GM23248 (cell line): ENCODE measurements around the gene FITM1.

ENCODE experiments used
- EZH2 ChIP-seq: fragments of 200-600 bp; sonication (generic); IDR thresholded peaks from 2 replicates; pipeline ENCODE4 v1.6.1; 2018; ENCODE audit warnings: antibody characterized with exemption, mild to moderate bottlenecking; ENCODE audit not compliant: insufficient read depth, poor library complexity, severe bottlenecking
- EZH2phosphoT487 ChIP-seq: fragments of 200-600 bp; sonication (generic); IDR thresholded peaks from 2 replicates; pipeline ENCODE4 v1.6.1; 2018; ENCODE audit warnings: antibody characterized with exemption, moderate library complexity, mild to moderate bottlenecking, low read depth; ENCODE audit not compliant: insufficient read depth

DNA sequence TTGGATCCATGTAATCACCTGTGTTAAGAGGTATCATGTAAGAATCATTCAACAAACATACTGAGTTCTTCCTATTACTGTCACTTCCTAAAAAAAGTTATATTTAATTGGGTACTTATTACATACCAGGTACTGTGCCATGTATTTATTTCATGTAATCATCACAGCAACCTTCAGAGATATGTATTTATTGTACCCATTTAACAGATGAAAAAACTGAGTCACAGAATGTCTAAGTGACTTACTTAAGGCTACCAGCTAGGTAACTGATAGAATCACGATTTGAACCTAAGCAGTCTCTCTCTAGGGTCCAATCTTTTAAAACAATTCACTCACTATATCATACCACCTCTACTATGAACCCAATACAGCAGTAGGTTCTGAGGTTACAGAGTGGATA is 14.0 kb downstream of the FITM1 start:
- TF ChIP-seq EZH2 (no peak), EZH2phosphoT487 (no peak)
